ENCODE results near the gene ACTMAP. TPM values are rescaled to one million over a fixed set of nuclear protein-coding genes. Genes with fewer than 3 reads are reported as not detected.
A peak's percentile ranks its signal among the peaks of the same experiment; 100 is the strongest.

Gene ACTMAP
- total RNA-seq, 1 donor from 2014 or later: 3.3 TPM

DNA sequence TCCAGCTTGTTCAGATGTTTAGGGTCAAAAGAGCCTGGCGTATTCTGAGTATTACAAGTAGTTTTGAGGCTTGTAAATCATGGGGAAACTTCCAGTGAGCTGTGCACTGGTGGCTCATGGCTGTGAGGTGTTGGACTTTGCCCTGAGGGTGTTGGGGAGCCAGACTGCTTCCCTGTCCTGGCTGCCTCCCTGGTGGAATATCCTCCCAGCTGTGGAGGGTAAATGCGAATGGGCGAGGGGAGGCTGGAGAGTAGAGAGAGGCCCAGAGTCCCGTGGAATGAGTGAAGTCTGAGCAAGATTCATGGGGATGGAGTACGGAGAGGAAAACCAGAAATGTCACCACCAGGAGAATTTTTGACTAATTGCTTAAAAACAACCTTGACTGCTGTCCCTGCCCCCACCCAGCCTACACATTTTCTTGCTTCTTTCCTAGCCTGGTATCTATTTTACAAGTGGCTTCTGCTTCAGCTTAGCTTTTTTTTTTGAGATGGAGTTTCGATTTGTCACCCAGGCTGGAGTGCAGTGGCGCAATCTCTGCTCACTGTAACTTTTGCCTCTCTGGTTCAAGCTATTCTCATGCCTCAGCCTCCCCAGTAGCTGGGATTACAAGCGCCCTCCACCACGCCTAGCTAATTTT, 4.5 kb upstream of the ACTMAP start:
- TF ChIP-seq, protein P1, sequence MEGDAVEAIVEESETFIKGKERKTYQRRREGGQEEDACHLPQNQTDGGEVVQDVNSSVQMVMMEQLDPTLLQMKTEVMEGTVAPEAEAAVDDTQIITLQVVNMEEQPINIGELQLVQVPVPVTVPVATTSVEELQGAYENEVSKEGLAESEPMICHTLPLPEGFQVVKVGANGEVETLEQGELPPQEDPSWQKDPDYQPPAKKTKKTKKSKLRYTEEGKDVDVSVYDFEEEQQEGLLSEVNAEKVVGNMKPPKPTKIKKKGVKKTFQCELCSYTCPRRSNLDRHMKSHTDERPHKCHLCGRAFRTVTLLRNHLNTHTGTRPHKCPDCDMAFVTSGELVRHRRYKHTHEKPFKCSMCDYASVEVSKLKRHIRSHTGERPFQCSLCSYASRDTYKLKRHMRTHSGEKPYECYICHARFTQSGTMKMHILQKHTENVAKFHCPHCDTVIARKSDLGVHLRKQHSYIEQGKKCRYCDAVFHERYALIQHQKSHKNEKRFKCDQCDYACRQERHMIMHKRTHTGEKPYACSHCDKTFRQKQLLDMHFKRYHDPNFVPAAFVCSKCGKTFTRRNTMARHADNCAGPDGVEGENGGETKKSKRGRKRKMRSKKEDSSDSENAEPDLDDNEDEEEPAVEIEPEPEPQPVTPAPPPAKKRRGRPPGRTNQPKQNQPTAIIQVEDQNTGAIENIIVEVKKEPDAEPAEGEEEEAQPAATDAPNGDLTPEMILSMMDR (conservative IDR thresholded peaks at IDR 0.05; ENCODE audit: low read depth, low read length): no peak
- peak overlapping the region; percentile 31 for H3K4me3 ChIP-seq (ENCODE audit: low read depth, low read length)
- no peak for DNase-seq (ENCODE audit: low read depth)

DNA sequence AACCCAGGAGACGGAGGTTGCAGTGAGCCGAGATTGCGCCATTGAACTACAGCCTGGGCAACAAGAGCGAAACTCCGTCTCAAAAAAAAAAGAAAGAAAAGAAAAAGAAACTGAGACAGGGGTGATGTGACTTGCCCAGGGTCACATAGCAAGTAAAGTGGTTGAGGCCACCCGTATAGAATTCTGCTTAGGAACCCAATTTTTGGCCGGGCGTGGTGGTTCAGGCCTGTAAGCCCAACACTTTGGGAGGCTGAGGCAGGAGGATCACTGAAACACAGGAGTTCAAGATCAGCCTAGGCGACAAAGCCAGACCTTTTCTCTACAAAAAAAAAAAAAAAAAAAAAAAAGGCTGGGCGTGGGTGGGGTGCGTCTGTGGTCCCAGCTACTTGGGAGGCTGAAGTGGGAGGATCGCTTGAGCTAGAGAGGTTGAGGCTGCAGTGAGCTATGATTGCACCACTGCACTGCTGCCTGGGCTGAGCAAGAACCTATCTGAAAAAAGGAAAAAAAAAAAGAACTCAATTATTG, 2.0 kb upstream of the ACTMAP start:
- peak overlapping the region; percentile 74 for H3K4me3 ChIP-seq (ENCODE audit: low read depth, low read length)
- TF ChIP-seq, protein P1 (conservative IDR thresholded peaks at IDR 0.05; ENCODE audit: low read depth, low read length): no peak
- DNase-seq (ENCODE audit: low read depth): no peak

DNA sequence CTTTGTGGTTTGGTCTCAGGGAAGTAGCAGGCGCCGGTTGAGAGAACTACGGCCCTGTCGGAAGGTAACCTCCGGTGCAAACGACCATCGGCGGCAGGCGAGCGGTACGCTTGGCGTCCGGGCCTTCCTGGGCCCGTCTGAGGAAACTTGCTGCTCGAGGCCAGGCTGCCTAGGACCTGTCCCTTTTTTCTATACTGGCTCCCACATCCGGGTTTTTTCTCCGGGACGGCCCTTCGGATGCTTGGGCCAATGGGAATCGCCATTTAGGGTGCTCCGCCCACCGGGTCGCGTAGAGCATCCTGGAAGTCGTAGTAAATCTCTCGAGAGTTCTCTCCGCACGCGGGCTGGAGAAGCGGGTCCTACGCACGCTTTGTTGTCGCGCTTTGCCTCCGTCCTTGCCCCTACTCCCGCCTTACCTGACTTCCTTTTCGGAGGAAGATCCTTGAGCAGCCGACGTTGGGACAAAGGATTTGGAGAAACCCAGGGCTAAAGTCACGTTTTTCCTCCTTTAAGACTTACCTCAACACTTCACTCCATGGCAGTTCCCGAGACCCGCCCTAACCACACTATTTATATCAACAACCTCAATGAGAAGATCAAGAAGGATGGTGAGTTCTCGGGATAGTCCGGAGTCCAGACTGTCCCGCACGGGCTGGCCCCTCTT, 729 bp upstream of the ACTMAP start, which contains the start of gene SNRPA:
TSS of gene SNRPA (plus strand) at position 330 of the 664 bp plus-strand sequence. CDS start at position 536, 206 bp downstream.
- peak; percentile 85 for DNase-seq (ENCODE audit: low read depth)
- TF ChIP-seq, protein P1 (conservative IDR thresholded peaks at IDR 0.05; ENCODE audit: low read depth, low read length): no peak
- peak within 1 kb of the TSS; percentile 74 for H3K4me3 ChIP-seq (ENCODE audit: low read depth, low read length)

DNA sequence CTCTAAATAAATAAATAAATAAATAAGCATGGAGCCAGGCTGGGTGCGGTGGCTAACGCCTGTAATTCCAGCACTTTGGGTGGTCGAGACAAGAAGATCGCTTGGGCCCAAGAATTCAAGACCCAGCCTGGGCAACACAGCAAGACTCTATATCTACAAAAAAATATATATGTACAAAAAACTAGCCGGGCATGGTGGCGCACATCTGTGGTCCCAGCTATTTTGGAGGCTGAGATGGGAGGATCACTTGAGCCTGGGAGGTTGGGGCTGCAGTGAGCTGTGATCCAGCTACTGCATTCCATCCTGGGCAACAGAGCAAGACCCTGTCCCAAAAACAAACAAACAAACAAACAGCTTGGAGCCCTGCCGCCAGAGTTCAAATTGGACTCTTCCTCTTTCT, 2.7 kb downstream of the ACTMAP start:
- no peak overlapping the region for H3K4me3 ChIP-seq (ENCODE audit: low read depth, low read length)
- TF ChIP-seq, protein P1 (conservative IDR thresholded peaks at IDR 0.05; ENCODE audit: low read depth, low read length): no peak
- no peak for DNase-seq (ENCODE audit: low read depth)

DNA sequence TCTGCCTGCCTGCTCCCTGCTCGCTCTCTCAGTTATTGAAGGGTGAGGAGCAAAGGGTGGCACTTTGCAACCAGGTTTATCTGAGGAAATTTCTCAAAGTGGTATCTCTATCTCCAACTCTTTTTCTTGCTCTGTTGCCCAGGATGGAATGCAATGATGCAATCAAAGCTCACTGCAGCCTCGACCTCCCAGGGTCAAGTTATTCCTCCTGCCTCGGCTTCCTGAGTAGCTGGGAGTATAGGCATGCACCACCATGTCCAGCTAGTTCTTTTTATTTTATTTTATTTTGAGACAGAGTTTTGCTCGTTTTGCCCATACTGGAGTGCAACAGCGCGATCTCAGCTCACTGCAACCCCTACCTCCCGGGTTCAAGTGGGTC, 4.9 kb downstream of the ACTMAP start:
- TF ChIP-seq, protein P1 (conservative IDR thresholded peaks at IDR 0.05; ENCODE audit: low read depth, low read length): no peak
- peak; percentile 31 for DNase-seq (ENCODE audit: low read depth)
- no peak overlapping the region for H3K4me3 ChIP-seq (ENCODE audit: low read depth, low read length)

DNA sequence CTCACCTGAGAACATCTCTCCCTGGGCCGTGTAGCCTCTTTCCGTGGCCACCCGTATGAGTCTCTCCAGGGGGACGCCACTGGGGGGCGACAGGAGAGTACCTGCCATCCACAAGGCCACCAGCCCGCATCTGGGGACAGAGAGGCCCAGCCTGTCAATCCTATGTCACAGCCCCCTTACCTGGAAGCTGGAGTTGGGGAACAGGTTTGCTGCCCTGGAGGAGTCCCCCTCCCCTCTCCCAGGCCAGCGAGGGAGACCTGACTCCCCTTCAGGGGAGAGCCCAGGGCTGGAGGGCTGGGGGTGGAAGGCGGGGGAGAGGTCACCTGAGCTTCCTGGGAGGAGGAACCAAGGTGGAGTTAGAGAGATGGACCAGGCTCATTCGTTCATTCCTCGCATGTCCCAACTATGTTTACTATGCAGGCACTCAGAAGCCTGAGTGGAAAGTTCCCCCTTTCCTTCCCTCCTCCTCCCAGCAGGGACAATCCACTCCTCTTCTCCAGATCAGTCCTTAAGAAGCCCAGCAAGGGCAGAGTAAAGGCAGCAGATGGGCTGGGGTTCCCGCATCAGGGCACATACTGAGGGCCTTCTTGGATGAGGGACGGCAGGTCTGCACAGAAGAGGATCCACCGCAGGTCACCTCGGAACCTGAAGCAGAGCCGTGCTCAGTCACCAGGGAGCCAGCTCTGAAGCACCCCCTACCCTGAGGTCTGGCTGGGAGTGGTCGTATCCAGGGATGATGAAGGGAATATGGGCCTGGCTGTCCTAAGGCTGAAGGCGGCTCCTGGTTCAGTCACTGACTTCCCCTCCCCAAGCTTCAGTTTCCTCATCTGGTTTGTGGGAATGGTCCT, 5.5 kb downstream of the ACTMAP start:
- H3K4me3 ChIP-seq (ENCODE audit: low read depth, low read length): no peak overlapping the region
- TF ChIP-seq, protein P1 (conservative IDR thresholded peaks at IDR 0.05; ENCODE audit: low read depth, low read length): no peak
- no peak for DNase-seq (ENCODE audit: low read depth)
